ENCODE measurements around the gene MARCKSL1.

MARCKSL1 gene

DNA sequence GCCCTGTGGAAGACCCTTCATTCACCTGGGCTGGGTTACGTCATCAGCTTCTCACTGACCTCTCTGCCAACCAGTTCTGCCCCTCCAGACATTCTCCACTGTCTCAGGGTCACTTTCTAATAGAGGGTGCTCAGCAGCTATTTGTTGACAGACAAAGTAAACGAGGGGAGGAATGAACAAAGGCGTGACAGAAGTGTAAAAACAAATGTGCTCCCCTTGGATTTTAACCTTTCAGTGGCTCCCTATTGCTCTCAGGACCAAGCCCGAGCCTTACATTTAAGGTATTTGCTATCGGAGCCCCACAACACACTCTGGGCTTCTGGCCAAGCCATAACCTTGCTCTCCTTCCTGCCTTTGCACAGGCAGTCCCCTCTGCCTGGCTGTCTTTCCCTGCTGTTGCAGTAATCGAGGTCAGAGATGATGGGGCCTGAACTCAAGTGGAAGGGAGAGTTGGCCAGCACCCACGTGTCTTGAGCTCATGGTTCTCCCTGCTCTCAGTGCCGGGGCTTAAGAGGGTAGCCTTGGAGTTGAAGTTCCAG, 9.3 kb upstream of the MARCKSL1 start:
- DNase-seq (ENCODE audit: low read depth): no peak
- TF ChIP-seq, protein P1, sequence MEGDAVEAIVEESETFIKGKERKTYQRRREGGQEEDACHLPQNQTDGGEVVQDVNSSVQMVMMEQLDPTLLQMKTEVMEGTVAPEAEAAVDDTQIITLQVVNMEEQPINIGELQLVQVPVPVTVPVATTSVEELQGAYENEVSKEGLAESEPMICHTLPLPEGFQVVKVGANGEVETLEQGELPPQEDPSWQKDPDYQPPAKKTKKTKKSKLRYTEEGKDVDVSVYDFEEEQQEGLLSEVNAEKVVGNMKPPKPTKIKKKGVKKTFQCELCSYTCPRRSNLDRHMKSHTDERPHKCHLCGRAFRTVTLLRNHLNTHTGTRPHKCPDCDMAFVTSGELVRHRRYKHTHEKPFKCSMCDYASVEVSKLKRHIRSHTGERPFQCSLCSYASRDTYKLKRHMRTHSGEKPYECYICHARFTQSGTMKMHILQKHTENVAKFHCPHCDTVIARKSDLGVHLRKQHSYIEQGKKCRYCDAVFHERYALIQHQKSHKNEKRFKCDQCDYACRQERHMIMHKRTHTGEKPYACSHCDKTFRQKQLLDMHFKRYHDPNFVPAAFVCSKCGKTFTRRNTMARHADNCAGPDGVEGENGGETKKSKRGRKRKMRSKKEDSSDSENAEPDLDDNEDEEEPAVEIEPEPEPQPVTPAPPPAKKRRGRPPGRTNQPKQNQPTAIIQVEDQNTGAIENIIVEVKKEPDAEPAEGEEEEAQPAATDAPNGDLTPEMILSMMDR (IDR thresholded peaks at IDR 0.05; ENCODE audit: insufficient read depth, low read depth, low read length, missing control alignments): no peak
- H3K4me3 ChIP-seq (ENCODE audit: low read length): no peak overlapping the region

DNA sequence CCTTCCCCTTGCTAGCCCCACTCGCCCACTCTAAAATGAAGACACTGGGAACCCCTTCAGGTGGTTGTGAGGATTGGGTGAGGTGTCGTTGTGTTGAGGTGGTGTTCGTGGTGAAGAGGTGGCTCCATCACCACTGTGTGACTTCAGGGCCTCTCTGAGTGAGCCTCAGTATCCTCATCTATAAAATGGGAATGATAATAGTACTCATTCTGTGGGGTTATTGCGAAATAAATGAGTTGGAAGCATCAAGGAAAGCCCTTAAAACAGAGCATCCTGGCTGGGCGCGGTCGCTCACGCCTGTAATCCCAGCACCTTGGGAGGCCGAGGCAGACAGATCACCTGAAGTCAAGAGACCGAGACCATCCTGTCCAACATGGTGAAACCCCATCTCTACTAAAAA, 6.7 kb upstream of the MARCKSL1 start:
- no peak overlapping the region for H3K4me3 ChIP-seq (ENCODE audit: low read length)
- TF ChIP-seq, protein P1 (IDR thresholded peaks at IDR 0.05; ENCODE audit: insufficient read depth, low read depth, low read length, missing control alignments): no peak
- DNase-seq (ENCODE audit: low read depth): no peak

DNA sequence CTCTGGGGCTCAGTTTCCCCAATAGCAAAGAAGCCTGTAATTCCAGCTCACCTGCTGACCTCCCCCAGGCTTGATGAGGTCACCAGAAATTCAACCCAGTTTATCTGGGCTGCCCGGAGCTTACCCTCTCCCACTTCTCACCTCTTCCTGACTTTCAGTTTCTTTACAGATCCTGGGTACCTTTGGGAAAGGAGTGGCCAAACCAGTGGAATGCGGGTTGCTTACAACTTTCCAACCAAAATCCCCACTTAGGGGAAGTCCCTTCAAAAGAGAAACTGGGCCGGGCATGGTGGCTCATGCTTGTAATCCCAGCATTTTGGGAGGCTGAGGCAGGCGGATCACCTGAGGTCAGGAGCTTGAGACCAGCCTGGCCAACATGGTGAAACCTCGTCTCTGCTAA, 5.9 kb upstream of the MARCKSL1 start:
- no peak overlapping the region for H3K4me3 ChIP-seq (ENCODE audit: low read length)
- TF ChIP-seq, protein P1 (IDR thresholded peaks at IDR 0.05; ENCODE audit: insufficient read depth, low read depth, low read length, missing control alignments): no peak
- DNase-seq (ENCODE audit: low read depth): peak; percentile 44

DNA sequence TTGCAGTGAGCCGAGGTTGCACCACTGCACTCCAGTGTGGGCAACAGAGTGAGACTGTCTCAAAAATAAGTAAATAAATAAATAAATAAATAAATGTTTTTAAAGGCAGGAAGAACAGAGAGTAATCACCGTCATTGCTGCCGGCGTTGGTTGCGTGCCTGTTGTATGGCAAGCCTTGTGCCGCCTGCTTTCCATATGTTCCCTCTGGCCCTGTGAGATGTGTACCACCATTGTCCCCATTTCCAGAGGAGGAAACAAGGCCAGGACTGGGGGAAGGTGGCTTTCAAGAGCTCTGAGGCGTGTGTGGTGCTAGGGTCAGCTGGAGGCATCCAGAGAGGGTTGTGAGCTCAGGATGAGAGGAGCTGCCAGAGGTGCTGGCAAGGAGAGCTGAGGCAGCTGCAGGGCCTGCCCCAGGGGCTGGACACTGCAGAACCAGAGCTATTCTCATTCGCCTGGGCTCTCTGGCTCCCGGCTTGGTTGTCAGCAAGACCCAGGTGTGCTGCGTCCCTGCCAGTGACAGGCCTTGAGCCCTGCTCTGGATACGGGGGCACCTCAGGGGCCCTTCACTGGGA, 5.2 kb upstream of the MARCKSL1 start:
- DNase-seq (ENCODE audit: low read depth): no peak
- TF ChIP-seq, protein P1 (IDR thresholded peaks at IDR 0.05; ENCODE audit: insufficient read depth, low read depth, low read length, missing control alignments): no peak
- H3K4me3 ChIP-seq (ENCODE audit: low read length): no peak overlapping the region

DNA sequence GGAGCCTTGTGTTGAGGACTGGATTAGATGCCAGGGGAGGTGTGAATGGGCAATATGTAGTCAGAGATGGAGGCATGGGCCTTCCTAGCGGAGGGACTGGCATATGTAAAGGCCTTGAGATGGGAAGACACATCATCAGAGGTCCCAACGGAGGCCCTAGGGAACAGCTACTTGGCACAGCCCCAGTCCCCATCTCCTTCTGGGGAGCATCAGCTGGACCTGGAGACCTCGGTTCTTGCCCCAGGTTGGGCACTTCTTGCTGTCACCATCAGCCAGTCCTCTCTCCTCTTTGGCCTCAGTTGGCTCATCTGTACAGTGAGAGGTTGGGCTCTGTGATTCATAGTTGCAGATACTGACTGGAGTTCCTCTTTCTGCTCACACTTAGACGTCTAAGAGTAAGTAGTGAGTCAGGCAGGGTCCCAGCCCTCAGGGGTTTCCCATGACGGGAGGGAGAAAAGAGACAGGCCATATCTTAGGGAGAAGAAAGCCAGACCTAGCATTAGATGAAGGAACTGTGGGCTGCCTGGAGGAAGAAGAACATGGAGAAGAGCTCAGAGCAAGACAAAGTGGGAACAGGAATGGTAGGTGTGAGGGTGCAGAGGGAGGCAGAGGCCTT, 3.4 kb upstream of the MARCKSL1 start:
- H3K4me3 ChIP-seq (ENCODE audit: low read length): no peak overlapping the region
- TF ChIP-seq, protein P1 (IDR thresholded peaks at IDR 0.05; ENCODE audit: insufficient read depth, low read depth, low read length, missing control alignments): no peak
- DNase-seq (ENCODE audit: low read depth): peak; percentile 85

DNA sequence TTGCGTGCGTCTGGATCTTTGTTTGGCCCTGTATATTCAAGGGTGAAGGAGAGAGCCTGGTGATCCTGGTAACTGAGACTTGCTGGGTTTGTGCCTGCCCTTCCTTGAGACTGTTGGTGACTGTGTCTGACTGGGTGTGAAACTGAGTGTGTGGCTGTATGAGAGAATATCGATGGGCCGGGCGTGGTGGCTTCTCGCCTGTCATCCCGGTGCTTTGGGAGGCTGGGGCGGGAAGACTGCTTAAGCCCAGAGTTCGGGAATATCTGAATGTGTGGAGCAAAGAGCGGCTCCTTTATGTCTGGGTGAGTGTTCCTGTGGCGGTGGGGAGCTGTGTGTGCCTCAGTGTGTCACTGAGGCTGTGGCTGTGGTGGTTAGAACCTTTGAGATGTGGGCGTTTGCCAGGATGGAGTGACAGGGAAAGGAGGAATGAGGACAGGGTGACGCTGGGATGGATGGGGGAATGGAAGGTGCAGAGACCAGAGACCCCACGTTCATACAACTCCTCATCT, 2.7 kb upstream of the MARCKSL1 start:
- no peak overlapping the region for H3K4me3 ChIP-seq (ENCODE audit: low read length)
- TF ChIP-seq, protein P1 (IDR thresholded peaks at IDR 0.05; ENCODE audit: insufficient read depth, low read depth, low read length, missing control alignments): no peak
- peak; percentile 50 for DNase-seq (ENCODE audit: low read depth)
